ENCODE measurements around the gene RUSC1. TPM values are rescaled to one million over a fixed set of nuclear protein-coding genes. Genes with fewer than 3 reads are reported as not detected.

RUSC1 gene
- total RNA-seq = 100 to 1,000 TPM in 1 of 5 donors, 10 to 100 TPM in 3, 1 to 10 TPM in 1; 9.5 to 164 (median 31.3) TPM
- polyA plus RNA-seq = 10 to 100 TPM; 25.6 to 32.7 (median 31.4) TPM
- long read RNA-seq, donor 1, partial matches to known transcripts = 0 of 3 reads
- long read RNA-seq, donor 1, other reads (novel, unspliced or antisense) = 0 of 3 reads
- long read RNA-seq, donor 2, partial matches to known transcripts = 0 of 7 reads
- long read RNA-seq, donor 2, other reads (novel, unspliced or antisense) = 0 of 7 reads
- long read RNA-seq, donor 3, partial matches to known transcripts = 0 of 1 reads
- long read RNA-seq, donor 3, other reads (novel, unspliced or antisense) = 0 of 1 reads
- long read RNA-seq, donor 4 = 0 reads
- long read RNA-seq, donor 5, partial matches to known transcripts = 0 of 4 reads
- long read RNA-seq, donor 5, other reads (novel, unspliced or antisense) = 0 of 4 reads
- long read RNA-seq, donor 6 = 0 reads
- long read RNA-seq, donor 7, partial matches to known transcripts = 9 of 13 reads
- long read RNA-seq, donor 7, other reads (novel, unspliced or antisense) = 0 of 13 reads
- long read RNA-seq, donor 8, partial matches to known transcripts = 0 of 6 reads
- long read RNA-seq, donor 8, other reads (novel, unspliced or antisense) = 0 of 6 reads
- long read RNA-seq, donor 9, partial matches to known transcripts = 46 of 49 reads
- long read RNA-seq, donor 9, other reads (novel, unspliced or antisense) = 0 of 49 reads
- long read RNA-seq, donor 10 = 0 reads

- TF ChIP-seq EP300 (IDR thresholded peaks at IDR 0.05) (no peak), CTCF (IDR thresholded peaks at IDR 0.05) (no peak), POLR2AphosphoS5 (IDR thresholded peaks at IDR 0.05) (peak in 2 of 3 donors; percentile 30 to 82)
- H3K9me3 ChIP-seq = no peaks in the 10 kb centered on the region
- peak within 1 kb of the TSS; percentile 55 to 96 (median 78) for H3K4me3 ChIP-seq
- 8 to 20% (median 14%) methylated on average over 45 to 51 of the region's 51 CpGs for WGBS, 5 donors
- H3K27ac ChIP-seq = peak within 1 kb of the TSS; percentile 28 to 99 (median 98)
- peaks cover 0 to 26% (median 18%) of the 10 kb centered on the region in 4 donors for H3K36me3 ChIP-seq
- intact Hi-C loops (cut with DNase I; ENCODE audit: low total_unique reads) = no loop called here
- H3K27me3 ChIP-seq = no peaks in the 10 kb centered on the region
- peak; percentile 75 to 94 for DNase-seq
- peaks cover 34 to 50% (median 43%) of the 10 kb centered on the region in 4 donors for H3K4me1 ChIP-seq
Observed at GRCh38 chr1:155320661-155321617, at the start of gene RUSC1. Gene RUSC1 (plus strand): TSS chr1:155320894. CDS start chr1:155321774, 880 bp downstream.

DNA sequence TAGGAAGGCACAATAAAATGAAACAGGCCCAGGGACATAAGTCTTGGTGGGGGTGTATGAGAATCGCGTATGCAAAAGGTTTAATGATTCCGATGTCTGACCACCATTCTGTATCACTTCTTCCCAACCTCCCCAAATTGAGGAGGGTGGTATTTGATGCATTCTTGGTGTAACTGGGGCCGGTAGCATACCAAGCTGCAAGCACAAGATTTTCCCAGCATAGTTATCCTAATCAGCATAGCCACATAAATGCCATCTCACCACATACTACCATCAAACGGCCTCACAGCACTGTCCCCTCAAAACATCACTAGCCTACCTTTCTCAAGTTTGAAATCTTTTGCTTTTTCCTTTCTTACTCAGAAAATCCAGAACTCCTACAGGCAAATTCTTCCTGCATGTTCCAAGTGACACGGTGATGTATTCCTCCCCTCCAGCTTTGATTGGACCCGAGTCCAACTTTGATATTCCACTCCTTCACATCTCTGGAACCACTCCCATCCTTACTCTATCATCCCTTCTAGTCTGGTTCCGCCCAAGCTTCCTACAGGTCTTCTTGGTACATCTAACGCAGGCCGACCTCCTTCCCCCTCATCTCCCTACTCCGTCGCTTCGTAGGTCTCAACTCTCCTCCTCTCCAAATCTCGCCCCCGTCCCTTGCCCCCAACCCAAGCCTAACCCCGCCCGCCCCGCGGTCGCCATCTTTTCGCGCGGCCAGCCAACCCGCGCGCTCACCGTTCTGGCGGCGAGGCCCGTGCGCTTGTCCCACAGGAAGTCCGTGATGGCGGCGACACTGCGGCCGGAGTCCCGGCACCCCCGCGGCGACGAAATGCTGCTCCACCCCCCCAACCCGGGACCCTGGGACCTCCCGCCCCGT, 48.0 kb upstream of the RUSC1 start:
- DNase-seq = no peak
- peak overlapping the region; percentile 61 to 87 (median 81) for H3K4me3 ChIP-seq
- peaks cover 33 to 41% (median 37%) of the 10 kb centered on the region in 4 donors for H3K36me3 ChIP-seq
- peaks cover 20 to 40% (median 36%) of the 10 kb centered on the region in 4 donors for H3K4me1 ChIP-seq
- H3K9me3 ChIP-seq = no peaks in the 10 kb centered on the region
- H3K27me3 ChIP-seq = no peaks in the 10 kb centered on the region
- H3K27ac ChIP-seq = peak overlapping the region; percentile 91 to 99 (median 96)
- TF ChIP-seq EP300 (IDR thresholded peaks at IDR 0.05) = no peak
- TF ChIP-seq POLR2A (IDR thresholded peaks at IDR 0.05) = no peak
- TF ChIP-seq CTCF (IDR thresholded peaks at IDR 0.05) = no peak
- no peak for TF ChIP-seq POLR2AphosphoS5 (IDR thresholded peaks at IDR 0.05)
- intact Hi-C loops (cut with DNase I; ENCODE audit: low total_unique reads) = no loop called here
- WGBS, 5 donors = 3 to 7% (median 4%) methylated on average over 34 to 44 of the region's 44 CpGs

DNA sequence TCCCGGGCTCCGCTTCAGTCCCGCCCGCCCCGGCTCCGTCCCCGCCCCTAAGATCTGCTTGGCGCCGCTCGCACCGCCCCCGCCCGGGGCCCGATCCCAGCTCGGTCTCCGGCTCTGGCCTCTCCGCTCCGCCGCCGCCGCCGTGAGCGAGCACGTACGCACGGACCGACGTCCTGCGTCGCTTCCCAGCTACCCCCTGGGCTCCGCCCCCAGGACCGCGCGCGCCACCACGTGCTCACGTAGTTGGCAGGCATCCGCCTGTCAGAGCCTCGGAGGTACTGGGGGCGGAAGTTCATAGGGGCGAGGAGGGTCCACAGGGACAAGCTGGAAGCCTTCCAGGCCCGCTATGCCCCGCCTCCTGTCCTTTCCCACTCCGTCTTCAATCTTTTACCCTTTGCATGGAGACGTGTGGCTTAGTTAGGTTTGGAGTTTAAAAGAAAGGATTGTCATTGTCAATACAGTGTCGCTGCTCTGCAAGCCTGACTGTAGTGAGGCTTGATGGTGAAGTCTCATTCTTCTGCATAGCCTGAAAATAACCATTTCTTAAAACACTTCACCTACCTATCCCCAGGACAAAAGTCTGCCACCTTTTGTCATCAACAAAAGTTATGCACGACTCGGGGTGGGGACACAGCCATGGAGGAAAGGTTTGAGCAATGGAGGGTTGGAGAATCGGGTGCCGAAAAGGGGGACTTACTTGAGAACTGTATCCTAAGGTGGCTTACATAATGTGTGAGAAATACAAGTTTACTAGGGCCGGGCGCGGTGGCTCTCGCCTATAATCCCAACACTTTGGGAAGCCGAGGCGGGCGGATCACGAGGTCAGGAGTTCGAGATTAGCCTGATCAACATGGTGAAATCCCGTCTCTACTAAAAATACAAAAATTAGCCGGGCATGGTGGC, 47.1 kb upstream of the RUSC1 start, which contains the start of gene CLK2:
Gene CLK2, minus strand, starts transcription at position 162 of the 903 bp plus-strand sequence. CDS start 2,527 bp downstream, outside the sequence.
- H3K36me3 ChIP-seq = peaks cover 24 to 32% (median 28%) of the 10 kb centered on the region in 4 donors
- peak; percentile 95 to 99 (median 98) for TF ChIP-seq POLR2AphosphoS5 (IDR thresholded peaks at IDR 0.05)
- peak in 1 of 7 experiments; percentile 6 for TF ChIP-seq CTCF (IDR thresholded peaks at IDR 0.05)
- peak in 1 of 4 donors; percentile 6 for TF ChIP-seq POLR2A (IDR thresholded peaks at IDR 0.05)
- TF ChIP-seq EP300 (IDR thresholded peaks at IDR 0.05) = no peak
- peak within 1 kb of the TSS; percentile 61 to 87 (median 81) for H3K4me3 ChIP-seq
- intact Hi-C loops (cut with DNase I; ENCODE audit: low total_unique reads) = no loop called here
- 7 to 22% (median 12%) methylated on average over 30 to 61 of the region's 61 CpGs for WGBS, 5 donors
- H3K27ac ChIP-seq = peak within 1 kb of the TSS; percentile 91 to 99 (median 96)
- no peaks in the 10 kb centered on the region for H3K27me3 ChIP-seq
- H3K4me1 ChIP-seq = peaks cover 26 to 49% (median 44%) of the 10 kb centered on the region in 4 donors
- DNase-seq = peak; percentile 95 to 99
- H3K9me3 ChIP-seq = no peaks in the 10 kb centered on the region
